A549 (cell line): ENCODE data around the gene CMTM2. TPM values are rescaled to one million over a fixed set of nuclear protein-coding genes. Genes with fewer than 3 reads are reported as not detected.

Source experiments
- ATAC-seq, 2 experiments: fragments of 200-7000 bp in 1 of 2; fragments of >200 bp in 1 of 2; cut with Nextera tagmentation in 1 of 2; cut with Tn5 transposase in 1 of 2; 3 replicates each; pipeline versions ENCODE4 v1.8.0 to v1.9.1; 2018 to 2020; ENCODE audit warnings: mild to moderate bottlenecking in 1 of 2, moderate library complexity in 1 of 2
- CTCF ChIA-PET: fragments of 300-600 bp; sonication (Branson Sonifier 250); formaldehyde crosslinking; extraction: SDS; loops from one replicate; lab custom pipeline; 2021; ENCODE audit warnings: antibody characterized with exemption, inconsistent platforms; lab: Yijun Ruan, JAX
- POLR2A ChIA-PET: fragments of 350-600 bp; formaldehyde crosslinking; extraction: SDS; loops from one replicate; lab custom pipeline; 2021; ENCODE audit warnings: antibody characterized with exemption, inconsistent platforms; lab: Yijun Ruan, JAX
- DNase-seq, 2 experiments: peaks; one replicate each; pipeline versions ENCODE4 v3.0.0 to v3.0.0-alpha.2; 2011 to 2016; ENCODE audit warnings: low read depth in 1 of 2, low spot score in 1 of 2
- FAIRE-seq: peaks from 2 replicates; lab custom pipeline; 2011; peaks lifted over from hg19 to GRCh38; lab: Jason Lieb, UNC
- H3K27ac ChIP-seq, 2 experiments: fragments of >200 bp; sonication (Bioruptor Twin); formaldehyde crosslinking; 3 replicates each; pipeline ENCODE4 v1.5.1; 2016 to 2017
- H3K4me1 ChIP-seq: fragments of >200 bp; sonication (Bioruptor Twin); formaldehyde crosslinking; 3 replicates; pipeline ENCODE4 v1.6.1; 2016
- H3K4me2 ChIP-seq: fragments of >200 bp; sonication (Bioruptor Twin); formaldehyde crosslinking; 3 replicates; pipeline ENCODE4 v1.6.1; 2016
- H3K4me3 ChIP-seq: fragments of >200 bp; sonication (Bioruptor Twin); formaldehyde crosslinking; 3 replicates; pipeline ENCODE4 v1.5.1; 2016
- H3K9me3 ChIP-seq: fragments of >200 bp; sonication (Bioruptor Twin); formaldehyde crosslinking; 3 replicates; pipeline ENCODE4 v1.6.1; 2016
- BHLHE40 ChIP-seq: IDR thresholded peaks from 2 replicates; pipeline ENCODE4 v1.6.1; 2012; ENCODE audit warnings: low read depth, low read length, inconsistent platforms
- CBX2 ChIP-seq: fragments of 200-600 bp; sonication (generic); IDR thresholded peaks from 2 replicates; pipeline ENCODE4 v1.6.1; 2016; ENCODE audit warnings: low read depth, mild to moderate bottlenecking, borderline replicate concordance
- EP300 ChIP-seq, 2 experiments: fragments of >200 bp; sonication (Bioruptor Twin); formaldehyde crosslinking; IDR thresholded peaks; 2 replicates in 1 of 2; 3 replicates in 1 of 2; pipeline ENCODE4 v1.6.1; 2016 to 2017
- FOSB ChIP-seq: fragments of 250-450 bp; sonication (Bioruptor Pico); IDR thresholded peaks from 2 replicates; pipeline ENCODE4 v1.5.0; 2020; ENCODE audit warnings: mild to moderate bottlenecking, moderate library complexity
- FOSL2 ChIP-seq, 2 experiments: fragments of 450-650 bp in 1 of 2; fragments of >200 bp in 1 of 2; sonication (Bioruptor Twin) in 1 of 2; formaldehyde crosslinking; IDR thresholded peaks; 2 replicates each; pipeline versions ENCODE4 v1.5.0 to v1.6.1; 2016 to 2020; ENCODE audit warnings: mild to moderate bottlenecking in 1 of 2, moderate library complexity in 1 of 2
- GATA3 ChIP-seq: IDR thresholded peaks from 2 replicates; pipeline ENCODE4 v1.6.1; 2012; ENCODE audit warnings: borderline replicate concordance
- HDAC2 ChIP-seq: fragments of 200-600 bp; sonication (generic); IDR thresholded peaks from 2 replicates; pipeline ENCODE4 v1.6.1; 2016
- HOXB5 ChIP-seq: fragments of 250-450 bp; sonication (Bioruptor Pico); IDR thresholded peaks from 2 replicates; pipeline ENCODE4 v1.5.0; 2020; ENCODE audit warnings: mild to moderate bottlenecking, moderate library complexity
- JUN ChIP-seq, 2 experiments: fragments of >200 bp; sonication (Bioruptor Twin); formaldehyde crosslinking; IDR thresholded peaks; 2 replicates in 1 of 2; 3 replicates in 1 of 2; pipeline ENCODE4 v1.6.1; 2016 to 2017
- JUNB ChIP-seq: fragments of >200 bp; sonication (Bioruptor Twin); formaldehyde crosslinking; IDR thresholded peaks from 2 replicates; pipeline ENCODE4 v1.6.1; 2016
- KDM5A ChIP-seq: fragments of 200-600 bp; sonication (generic); IDR thresholded peaks from 2 replicates; pipeline ENCODE4 v1.6.1; 2016; ENCODE audit warnings: antibody characterized with exemption, mild to moderate bottlenecking
- NFE2L2 ChIP-seq: fragments of 150-350 bp; conservative IDR thresholded peaks from 2 replicates; pipeline ENCODE4 v1.6.1; 2014; ENCODE audit warnings: low read length
- RFX5 ChIP-seq: fragments of 450-650 bp; IDR thresholded peaks from 2 replicates; pipeline ENCODE4 v1.7.1; 2014; ENCODE audit warnings: antibody characterized with exemption, mild to moderate bottlenecking, moderate library complexity
- RNF2 ChIP-seq: fragments of 200-600 bp; sonication (generic); IDR thresholded peaks from 2 replicates; pipeline ENCODE4 v1.6.1; 2016; ENCODE audit warnings: low read depth, mild to moderate bottlenecking, antibody characterized with exemption, moderate library complexity, borderline replicate concordance
- TP53 ChIP-seq: fragments of 250-450 bp; sonication (Bioruptor Pico); IDR thresholded peaks from 2 replicates; pipeline ENCODE4 v1.5.0; 2021; ENCODE audit warnings: mild to moderate bottlenecking, moderate library complexity
- ZFP36 ChIP-seq: fragments of 450-650 bp; IDR thresholded peaks from 2 replicates; pipeline ENCODE4 v1.6.1; 2014; ENCODE audit warnings: borderline replicate concordance; ENCODE audit not compliant: partially characterized antibody
- WGBS: methylation state at CpG from one replicate; pipeline ENCODE4 v1.1.6; 2017; ENCODE audit errors: missing lambda C conversion rate; 5-methylcytosine and 5-hydroxymethylcytosine counted together
- polyA plus RNA-seq, 4 experiments: library from polyadenylated mRNA; depleted of rRNA in 3 of 4; stranded (reverse); fragments of >200 nt; fragmentation: RNase III in 1 of 4; extraction: RNeasy Plus Mini Kit Qiagen cat#74134 plus additional on column Dnase treatment in 1 of 4; gene quantifications; 2 replicates in 3 of 4; 3 replicates in 1 of 4; pipeline ENCODE4 v1.2.3, GENCODE V29; 2011 to 2017
- TF ChIP-seq, protein P1 (sequence below): fragments of >200 bp; sonication (Bioruptor Twin); formaldehyde crosslinking; IDR thresholded peaks from 3 replicates; pipeline ENCODE4 v1.5.1; 2016
- TF ChIP-seq, protein P2 (sequence below): IDR thresholded peaks from 2 replicates; pipeline ENCODE4 v1.6.1; 2012; ENCODE audit warnings: low read depth, borderline replicate concordance
- TF ChIP-seq, protein P3 (sequence below): fragments of >200 bp; sonication (Bioruptor Twin); formaldehyde crosslinking; IDR thresholded peaks from 2 replicates; pipeline ENCODE4 v1.6.1; 2016
- TF ChIP-seq, protein P4 (sequence below): IDR thresholded peaks from 2 replicates; pipeline ENCODE4 v1.6.1; 2012
- TF ChIP-seq, protein P5 (sequence below): fragments of 250-450 bp; sonication (Bioruptor Pico); IDR thresholded peaks from 2 replicates; pipeline ENCODE4 v1.5.0; 2021; ENCODE audit warnings: mild to moderate bottlenecking, moderate library complexity, borderline replicate concordance

CMTM2 gene
- polyA plus RNA-seq, 2 of the 4 experiments (the other 2 are of a cell fraction), result 0.15 TPM; not detected in 1

DNA sequence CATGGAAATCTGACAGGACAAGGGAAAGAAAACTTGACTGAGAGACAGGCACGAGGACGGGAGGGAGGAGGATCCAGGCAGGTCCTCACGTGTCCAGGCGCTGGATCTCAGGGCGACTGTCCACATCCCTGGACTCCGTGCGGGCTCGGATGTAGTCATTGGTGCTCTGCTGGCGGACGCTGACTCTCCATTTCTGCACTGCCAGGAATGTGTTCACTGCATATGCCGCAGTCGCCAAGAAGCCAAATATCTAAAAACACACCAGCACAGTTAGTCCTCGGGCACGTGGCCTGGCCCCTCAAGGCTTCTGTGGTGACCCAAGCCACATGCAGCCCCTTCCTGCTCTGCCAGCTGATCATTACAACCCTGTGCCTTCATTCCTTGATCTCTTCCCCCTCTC lies 42.7 kb downstream of the CMTM2 start:
- no peak overlapping the region for H3K4me2 ChIP-seq
- no peak overlapping the region for H3K27ac ChIP-seq
- TF ChIP-seq EP300 (IDR thresholded peaks at IDR 0.05) (no peak), BHLHE40 (no peak), FOSB (no peak), FOSL2 (IDR thresholded peaks at IDR 0.05) (no peak), FOSL2 (CRISPR knock-in tag; IDR thresholded peaks at IDR 0.05) (no peak), RNF2 (no peak), TP53 (CRISPR knock-in tag) (no peak), NFE2L2 (no peak), CBX2 (no peak), ZFP36 (no peak), GATA3 (no peak)
- TF ChIP-seq, protein P1, sequence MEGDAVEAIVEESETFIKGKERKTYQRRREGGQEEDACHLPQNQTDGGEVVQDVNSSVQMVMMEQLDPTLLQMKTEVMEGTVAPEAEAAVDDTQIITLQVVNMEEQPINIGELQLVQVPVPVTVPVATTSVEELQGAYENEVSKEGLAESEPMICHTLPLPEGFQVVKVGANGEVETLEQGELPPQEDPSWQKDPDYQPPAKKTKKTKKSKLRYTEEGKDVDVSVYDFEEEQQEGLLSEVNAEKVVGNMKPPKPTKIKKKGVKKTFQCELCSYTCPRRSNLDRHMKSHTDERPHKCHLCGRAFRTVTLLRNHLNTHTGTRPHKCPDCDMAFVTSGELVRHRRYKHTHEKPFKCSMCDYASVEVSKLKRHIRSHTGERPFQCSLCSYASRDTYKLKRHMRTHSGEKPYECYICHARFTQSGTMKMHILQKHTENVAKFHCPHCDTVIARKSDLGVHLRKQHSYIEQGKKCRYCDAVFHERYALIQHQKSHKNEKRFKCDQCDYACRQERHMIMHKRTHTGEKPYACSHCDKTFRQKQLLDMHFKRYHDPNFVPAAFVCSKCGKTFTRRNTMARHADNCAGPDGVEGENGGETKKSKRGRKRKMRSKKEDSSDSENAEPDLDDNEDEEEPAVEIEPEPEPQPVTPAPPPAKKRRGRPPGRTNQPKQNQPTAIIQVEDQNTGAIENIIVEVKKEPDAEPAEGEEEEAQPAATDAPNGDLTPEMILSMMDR, result no peak
- TF ChIP-seq, protein P2, sequence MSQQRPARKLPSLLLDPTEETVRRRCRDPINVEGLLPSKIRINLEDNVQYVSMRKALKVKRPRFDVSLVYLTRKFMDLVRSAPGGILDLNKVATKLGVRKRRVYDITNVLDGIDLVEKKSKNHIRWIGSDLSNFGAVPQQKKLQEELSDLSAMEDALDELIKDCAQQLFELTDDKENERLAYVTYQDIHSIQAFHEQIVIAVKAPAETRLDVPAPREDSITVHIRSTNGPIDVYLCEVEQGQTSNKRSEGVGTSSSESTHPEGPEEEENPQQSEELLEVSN, result no peak
- TF ChIP-seq, protein P3, sequence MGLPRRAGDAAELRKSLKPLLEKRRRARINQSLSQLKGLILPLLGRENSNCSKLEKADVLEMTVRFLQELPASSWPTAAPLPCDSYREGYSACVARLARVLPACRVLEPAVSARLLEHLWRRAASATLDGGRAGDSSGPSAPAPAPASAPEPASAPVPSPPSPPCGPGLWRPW, result no peak
- DNase-seq (no peak), ATAC-seq (no peak), FAIRE-seq (no peak)
- no peaks in the 10 kb centered on the region for H3K9me3 ChIP-seq
- WGBS, result 91% methylated on average over 14 of the region's 14 CpGs
- CTCF ChIA-PET, result interaction anchor here (1.5 to 4.1 kb wide), 2 partner anchors 14 to 29 kb away, joined by 5 to 16 read pairs; no protein-coding TSS in a partner anchor
- no peak overlapping the region for H3K4me3 ChIP-seq
- POLR2A ChIA-PET, result no interaction called here
- peaks cover 24% of the 10 kb centered on the region for H3K4me1 ChIP-seq

DNA sequence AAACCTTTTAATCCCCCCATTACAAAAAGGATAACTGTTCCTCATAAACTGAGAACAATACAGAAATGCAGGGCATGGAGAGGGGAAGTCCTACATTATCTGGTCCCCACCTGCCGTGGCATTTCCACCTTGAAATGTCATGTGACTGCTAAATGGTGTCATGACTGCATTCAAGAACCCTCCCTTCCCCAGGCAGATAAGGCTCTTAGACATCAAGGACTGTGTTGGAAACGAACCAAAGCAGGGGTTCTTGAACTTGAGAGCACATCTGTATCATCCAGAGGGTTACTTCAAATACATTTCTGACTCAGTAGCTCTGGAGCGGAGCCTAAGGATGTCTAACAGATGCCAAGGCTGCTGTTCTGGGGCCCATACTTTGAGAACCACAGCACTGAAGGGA lies 43.6 kb downstream of the CMTM2 start:
- no peak for TF ChIP-seq JUN (IDR thresholded peaks at IDR 0.05)
- no peak for TF ChIP-seq RFX5
- TF ChIP-seq, protein P4, sequence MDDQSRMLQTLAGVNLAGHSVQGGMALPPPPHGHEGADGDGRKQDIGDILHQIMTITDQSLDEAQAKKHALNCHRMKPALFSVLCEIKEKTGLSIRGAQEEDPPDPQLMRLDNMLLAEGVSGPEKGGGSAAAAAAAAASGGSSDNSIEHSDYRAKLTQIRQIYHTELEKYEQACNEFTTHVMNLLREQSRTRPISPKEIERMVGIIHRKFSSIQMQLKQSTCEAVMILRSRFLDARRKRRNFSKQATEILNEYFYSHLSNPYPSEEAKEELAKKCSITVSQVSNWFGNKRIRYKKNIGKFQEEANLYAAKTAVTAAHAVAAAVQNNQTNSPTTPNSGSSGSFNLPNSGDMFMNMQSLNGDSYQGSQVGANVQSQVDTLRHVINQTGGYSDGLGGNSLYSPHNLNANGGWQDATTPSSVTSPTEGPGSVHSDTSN, result no peak
- no peak for TF ChIP-seq JUNB
- no peak for TF ChIP-seq ZFP36
- no peak for TF ChIP-seq KDM5A
- TF ChIP-seq NFE2L2, result no peak
- TF ChIP-seq FOSB, result no peak
- no peak for TF ChIP-seq TP53 (CRISPR knock-in tag)
- TF ChIP-seq, protein P5, sequence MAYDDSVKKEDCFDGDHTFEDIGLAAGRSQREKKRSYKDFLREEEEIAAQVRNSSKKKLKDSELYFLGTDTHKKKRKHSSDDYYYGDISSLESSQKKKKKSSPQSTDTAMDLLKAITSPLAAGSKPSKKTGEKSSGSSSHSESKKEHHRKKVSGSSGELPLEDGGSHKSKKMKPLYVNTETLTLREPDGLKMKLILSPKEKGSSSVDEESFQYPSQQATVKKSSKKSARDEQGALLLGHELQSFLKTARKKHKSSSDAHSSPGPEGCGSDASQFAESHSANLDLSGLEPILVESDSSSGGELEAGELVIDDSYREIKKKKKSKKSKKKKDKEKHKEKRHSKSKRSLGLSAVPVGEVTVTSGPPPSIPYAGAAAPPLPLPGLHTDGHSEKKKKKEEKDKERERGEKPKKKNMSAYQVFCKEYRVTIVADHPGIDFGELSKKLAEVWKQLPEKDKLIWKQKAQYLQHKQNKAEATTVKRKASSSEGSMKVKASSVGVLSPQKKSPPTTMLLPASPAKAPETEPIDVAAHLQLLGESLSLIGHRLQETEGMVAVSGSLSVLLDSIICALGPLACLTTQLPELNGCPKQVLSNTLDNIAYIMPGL, result no peak
- TF ChIP-seq HOXB5 (CRISPR knock-in tag), result no peak
- TF ChIP-seq, protein P2, result no peak
- TF ChIP-seq HDAC2, result no peak
- ChIA-PET CTCF (interaction anchor here (1.1 to 4.1 kb wide), 4 partner anchors 12 to 28 kb away, joined by 3 to 16 read pairs (median 4); no protein-coding TSS in a partner anchor), POLR2A (no interaction called here)
- no peak overlapping the region for H3K4me3 ChIP-seq
- H3K4me1 ChIP-seq, result peaks cover 16% of the 10 kb centered on the region
- H3K4me2 ChIP-seq, result no peak overlapping the region
- ATAC-seq (no peak), FAIRE-seq (no peak), DNase-seq (no peak)
- WGBS, result 69% methylated on average over 3 of the region's 3 CpGs
- H3K27ac ChIP-seq, result no peak overlapping the region
- H3K9me3 ChIP-seq, result no peaks in the 10 kb centered on the region
